OCI-LY1 (cell line): ENCODE data around the gene COMT.

Experiments
- H2AFZ ChIP-seq: fragments of 200-600 bp; sonication (generic), shearing (Covaris generic); 2 replicates; pipeline ENCODE4 v1.6.0; 2014; ENCODE audit warnings: antibody characterized with exemption, mild to moderate bottlenecking, low read length
- H3F3A ChIP-seq: fragments of 200-600 bp; sonication (generic), shearing (Covaris generic); 2 replicates; pipeline ENCODE4 v1.6.0; 2014; ENCODE audit warnings: mild to moderate bottlenecking, antibody characterized with exemption, low read length, moderate library complexity; ENCODE audit not compliant: insufficient read depth
- H3K27ac ChIP-seq: fragments of 200-600 bp; sonication (generic); 2 replicates; pipeline ENCODE4 v1.5.1; 2014; ENCODE audit warnings: low read length, mixed run types, mild to moderate bottlenecking, low read depth; ENCODE audit not compliant: poor library complexity, severe bottlenecking
- H3K27me3 ChIP-seq: fragments of 200-600 bp; sonication (generic); 2 replicates; pipeline ENCODE4 v1.6.0; 2014; ENCODE audit warnings: antibody characterized with exemption, mild to moderate bottlenecking, low read length, moderate library complexity; ENCODE audit not compliant: insufficient read depth
- H3K36me3 ChIP-seq: fragments of 200-600 bp; sonication (generic); 2 replicates; pipeline ENCODE4 v1.6.1; 2014; ENCODE audit warnings: mild to moderate bottlenecking, antibody characterized with exemption, low read length, moderate library complexity, mixed read lengths; ENCODE audit not compliant: insufficient read depth
- H3K4me1 ChIP-seq: fragments of 200-600 bp; sonication (generic); 2 replicates; pipeline ENCODE4 v1.5.1; 2014; ENCODE audit warnings: mild to moderate bottlenecking, low read length, moderate library complexity; ENCODE audit not compliant: insufficient read depth, severe bottlenecking
- H3K4me2 ChIP-seq: fragments of 200-600 bp; sonication (generic), shearing (Covaris generic); 2 replicates; pipeline ENCODE4 v1.6.1; 2014; ENCODE audit warnings: low read length
- H3K4me3 ChIP-seq: fragments of 200-600 bp; sonication (generic); 2 replicates; pipeline ENCODE4 v1.5.1; 2014; ENCODE audit warnings: low read length, low read depth, mild to moderate bottlenecking, mixed read lengths; ENCODE audit not compliant: poor library complexity, severe bottlenecking
- H3K79me2 ChIP-seq: fragments of 200-600 bp; shearing (Covaris generic); 2 replicates; pipeline ENCODE4 v1.6.1; 2016; ENCODE audit warnings: mixed run types, low read length, mixed read lengths; ENCODE audit not compliant: insufficient read depth
- H3K9ac ChIP-seq: fragments of 200-600 bp; sonication (generic), shearing (Covaris generic); 2 replicates; pipeline ENCODE4 v1.6.1; 2014; ENCODE audit warnings: mild to moderate bottlenecking, low read length, mixed read lengths
- H3K9me2 ChIP-seq: fragments of 200-600 bp; sonication (generic), shearing (Covaris generic); 2 replicates; pipeline ENCODE4 v1.6.1; 2014; ENCODE audit warnings: low read depth, mild to moderate bottlenecking, low read length, mixed read lengths
- H3K9me3 ChIP-seq: fragments of 200-600 bp; shearing (Covaris generic); 2 replicates; pipeline ENCODE4 v1.6.1; 2014; ENCODE audit warnings: low read length, mixed read lengths
- H4K20me1 ChIP-seq: fragments of 200-600 bp; sonication (generic), shearing (Covaris generic); 2 replicates; pipeline ENCODE4 v1.6.0; 2016; ENCODE audit warnings: mild to moderate bottlenecking, low read length; ENCODE audit not compliant: insufficient read depth
- EZH2 ChIP-seq: fragments of 200-600 bp; sonication (generic), shearing (Covaris generic); IDR thresholded peaks from 2 replicates; pipeline ENCODE4 v1.8.0; 2017; ENCODE audit warnings: borderline replicate concordance, mixed run types, mild to moderate bottlenecking, antibody characterized with exemption, low read length, moderate library complexity, mixed read lengths
- TF ChIP-seq, protein P1 (sequence below): fragments of 200-600 bp; sonication (generic), shearing (Covaris generic); IDR thresholded peaks from 2 replicates; pipeline ENCODE4 v1.5.1; 2017; ENCODE audit warnings: mild to moderate bottlenecking, antibody characterized with exemption, low read length, moderate library complexity, mixed read lengths

The COMT gene

GRCh38 chr22:19893363-19893762 lies 48.2 kb upstream of the COMT start:
- no peak overlapping the region for H3K4me2 ChIP-seq
- TF ChIP-seq, protein P1, sequence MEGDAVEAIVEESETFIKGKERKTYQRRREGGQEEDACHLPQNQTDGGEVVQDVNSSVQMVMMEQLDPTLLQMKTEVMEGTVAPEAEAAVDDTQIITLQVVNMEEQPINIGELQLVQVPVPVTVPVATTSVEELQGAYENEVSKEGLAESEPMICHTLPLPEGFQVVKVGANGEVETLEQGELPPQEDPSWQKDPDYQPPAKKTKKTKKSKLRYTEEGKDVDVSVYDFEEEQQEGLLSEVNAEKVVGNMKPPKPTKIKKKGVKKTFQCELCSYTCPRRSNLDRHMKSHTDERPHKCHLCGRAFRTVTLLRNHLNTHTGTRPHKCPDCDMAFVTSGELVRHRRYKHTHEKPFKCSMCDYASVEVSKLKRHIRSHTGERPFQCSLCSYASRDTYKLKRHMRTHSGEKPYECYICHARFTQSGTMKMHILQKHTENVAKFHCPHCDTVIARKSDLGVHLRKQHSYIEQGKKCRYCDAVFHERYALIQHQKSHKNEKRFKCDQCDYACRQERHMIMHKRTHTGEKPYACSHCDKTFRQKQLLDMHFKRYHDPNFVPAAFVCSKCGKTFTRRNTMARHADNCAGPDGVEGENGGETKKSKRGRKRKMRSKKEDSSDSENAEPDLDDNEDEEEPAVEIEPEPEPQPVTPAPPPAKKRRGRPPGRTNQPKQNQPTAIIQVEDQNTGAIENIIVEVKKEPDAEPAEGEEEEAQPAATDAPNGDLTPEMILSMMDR = no peak
- no peak for TF ChIP-seq EZH2
- no peak overlapping the region for H2AFZ ChIP-seq
- no peaks in the 10 kb centered on the region for H3K27me3 ChIP-seq
- no peak overlapping the region for H3K4me3 ChIP-seq
- H3K36me3 ChIP-seq = no peaks in the 10 kb centered on the region
- H3K9ac ChIP-seq = peak overlapping the region; percentile 70; the same call in 1 of the 2 replicates
- no peaks in the 10 kb centered on the region for H3K9me3 ChIP-seq
- no peaks in the 10 kb centered on the region for H4K20me1 ChIP-seq
- peak overlapping the region; percentile 100 for H3K27ac ChIP-seq
- H3F3A ChIP-seq = no peaks in the 10 kb centered on the region
- no peaks in the 10 kb centered on the region for H3K9me2 ChIP-seq
- H3K4me1 ChIP-seq = peaks cover 70% of the 10 kb centered on the region
- no peaks in the 10 kb centered on the region for H3K79me2 ChIP-seq

GRCh38 chr22:19895160-19895849 lies 46.3 kb upstream of the COMT start:
- Histone ChIP-seq H3K27me3 (no peaks in the 10 kb centered on the region), H3K27ac (peak overlapping the region; percentile 92), H3K4me2 (no peak overlapping the region), H3K9me3 (no peaks in the 10 kb centered on the region), H3K36me3 (no peaks in the 10 kb centered on the region), H3K9me2 (no peaks in the 10 kb centered on the region), H3K4me3 (no peak overlapping the region), H3K79me2 (no peaks in the 10 kb centered on the region), H3K4me1 (peaks cover 62% of the 10 kb centered on the region), H2AFZ (no peak overlapping the region), H3K9ac (no peak overlapping the region), H4K20me1 (no peaks in the 10 kb centered on the region), H3F3A (no peaks in the 10 kb centered on the region)
- TF ChIP-seq, protein P1 = no peak
- no peak for TF ChIP-seq EZH2

DNA sequence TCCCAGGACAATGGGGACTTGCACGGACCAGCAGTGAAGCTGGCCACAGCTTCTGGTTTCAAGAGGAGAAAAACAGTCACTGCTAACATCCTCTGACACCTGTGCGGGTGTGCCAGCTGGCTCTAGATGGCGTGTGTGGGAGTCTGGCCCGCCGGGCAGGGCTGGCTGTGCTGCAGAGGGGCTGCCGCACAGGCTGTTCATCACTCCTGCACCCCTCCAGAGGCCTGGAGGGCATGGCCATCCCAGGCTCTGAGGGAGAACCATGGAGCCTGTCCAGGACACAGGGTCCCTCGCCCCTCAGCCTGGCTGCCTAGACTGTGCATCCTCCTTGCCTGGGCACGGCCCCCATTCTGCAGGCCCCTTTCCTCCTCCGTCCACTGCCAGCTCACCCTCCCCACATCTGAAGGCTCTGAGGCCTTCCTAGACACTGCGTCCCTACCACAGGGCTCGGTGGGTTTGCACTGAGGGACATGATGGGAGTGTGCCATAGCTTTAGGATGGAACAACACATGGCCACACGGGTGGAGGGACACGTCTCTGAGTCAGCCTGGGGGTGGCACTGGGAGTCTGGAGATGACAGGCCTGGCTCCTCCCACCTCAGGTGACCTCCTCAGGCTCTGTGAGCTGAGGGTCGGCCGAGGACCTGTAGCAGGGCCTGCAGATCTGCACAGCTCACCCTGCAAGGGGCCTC lies 44.8 kb upstream of the COMT start:
- H3K36me3 ChIP-seq = no peaks in the 10 kb centered on the region
- H3K9me3 ChIP-seq = no peaks in the 10 kb centered on the region
- H4K20me1 ChIP-seq = no peaks in the 10 kb centered on the region
- no peaks in the 10 kb centered on the region for H3K9me2 ChIP-seq
- peak overlapping the region; percentile 47; the same call in 1 of the 2 replicates for H3K4me2 ChIP-seq
- H3K27me3 ChIP-seq = no peaks in the 10 kb centered on the region
- no peak overlapping the region for H2AFZ ChIP-seq
- H3K9ac ChIP-seq = peak overlapping the region; percentile 54; the same call in 1 of the 2 replicates
- H3K4me1 ChIP-seq = peaks cover 47% of the 10 kb centered on the region
- no peak for TF ChIP-seq EZH2
- TF ChIP-seq, protein P1 = peak; percentile 45; the same call in 1 of the 2 replicates
- H3K79me2 ChIP-seq = no peaks in the 10 kb centered on the region
- H3K27ac ChIP-seq = peak overlapping the region; percentile 92
- no peaks in the 10 kb centered on the region for H3F3A ChIP-seq
- H3K4me3 ChIP-seq = no peak overlapping the region
